IPS-11a (cell line): ENCODE measurements around the gene RNF152.

Experiments used
- H3K4me3 ChIP-seq: one replicate; pipeline ENCODE4 v1.5.1; 2013; ENCODE audit warnings: low read depth, low read length, control low read depth

RNF152 gene

GRCh38 chr18:61892683-61893308, at the start of gene RNF152:
RNF152 (minus strand) TSS chr18:61893007; CDS start chr18:61816463, 76,544 bp downstream.
- peak within 1 kb of the TSS; percentile 68 for H3K4me3 ChIP-seq

DNA sequence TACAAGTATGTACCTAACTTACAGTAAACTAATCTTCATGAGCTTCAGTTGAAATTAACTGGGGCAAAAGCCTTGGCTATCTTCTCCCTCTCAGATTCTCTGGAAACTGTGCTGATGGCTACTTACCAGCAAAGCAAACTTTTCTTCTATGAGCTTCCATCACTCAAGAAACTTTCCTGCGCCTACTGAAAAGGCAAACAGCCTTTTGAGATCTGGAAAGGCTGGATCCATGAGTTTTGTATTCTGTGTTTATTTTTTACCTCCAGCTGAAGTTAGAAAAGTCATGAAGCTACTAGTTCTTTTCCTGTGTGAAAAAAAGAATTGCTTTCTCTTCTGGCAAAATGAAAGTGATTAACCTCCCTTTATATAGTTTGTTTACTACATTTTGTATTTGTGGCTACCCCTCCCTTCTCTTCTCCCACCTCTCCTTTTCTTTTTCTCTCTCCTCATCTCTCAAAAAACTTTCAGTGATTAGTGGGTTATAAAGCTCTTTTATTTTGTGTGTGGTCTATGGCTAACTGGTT, 49.2 kb upstream of the RNF152 start:
- no peak overlapping the region for H3K4me3 ChIP-seq

DNA sequence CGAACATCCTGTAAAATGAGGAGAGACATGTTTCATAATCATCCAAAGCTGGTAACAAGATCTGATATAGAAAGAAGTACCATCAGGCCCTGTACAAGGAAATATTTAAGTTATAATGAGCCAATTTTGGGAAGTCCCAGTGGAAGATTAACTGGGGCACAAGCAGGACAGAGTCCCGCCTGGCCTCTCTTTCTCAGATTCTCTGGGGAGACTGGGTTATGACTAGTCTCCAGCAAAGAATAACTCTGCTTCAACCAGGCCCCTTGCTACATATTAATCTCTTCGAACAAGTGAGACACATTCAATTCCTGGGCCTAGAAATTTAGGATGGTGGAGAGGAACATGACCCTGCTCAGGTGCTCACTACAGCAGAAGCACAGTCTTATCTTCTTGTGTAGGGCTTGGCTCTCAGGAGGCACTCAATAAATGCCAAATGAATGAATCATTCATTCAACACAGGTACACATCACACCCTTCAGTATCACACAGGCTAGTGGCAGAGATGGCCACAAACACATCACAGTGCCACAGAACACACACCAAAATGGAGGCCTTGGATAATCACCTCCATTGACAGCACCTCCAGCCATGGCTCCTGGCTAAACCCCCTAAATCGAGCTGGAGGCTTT, 46.4 kb upstream of the RNF152 start:
- H3K4me3 ChIP-seq: no peak overlapping the region

- no peak overlapping the region for H3K4me3 ChIP-seq
Observed at GRCh38 chr18:61935362-61935761, 42.6 kb upstream of the RNF152 start.

GRCh38 chr18:61931654-61932379, 39.0 kb upstream of the RNF152 start:
- no peak overlapping the region for H3K4me3 ChIP-seq

DNA sequence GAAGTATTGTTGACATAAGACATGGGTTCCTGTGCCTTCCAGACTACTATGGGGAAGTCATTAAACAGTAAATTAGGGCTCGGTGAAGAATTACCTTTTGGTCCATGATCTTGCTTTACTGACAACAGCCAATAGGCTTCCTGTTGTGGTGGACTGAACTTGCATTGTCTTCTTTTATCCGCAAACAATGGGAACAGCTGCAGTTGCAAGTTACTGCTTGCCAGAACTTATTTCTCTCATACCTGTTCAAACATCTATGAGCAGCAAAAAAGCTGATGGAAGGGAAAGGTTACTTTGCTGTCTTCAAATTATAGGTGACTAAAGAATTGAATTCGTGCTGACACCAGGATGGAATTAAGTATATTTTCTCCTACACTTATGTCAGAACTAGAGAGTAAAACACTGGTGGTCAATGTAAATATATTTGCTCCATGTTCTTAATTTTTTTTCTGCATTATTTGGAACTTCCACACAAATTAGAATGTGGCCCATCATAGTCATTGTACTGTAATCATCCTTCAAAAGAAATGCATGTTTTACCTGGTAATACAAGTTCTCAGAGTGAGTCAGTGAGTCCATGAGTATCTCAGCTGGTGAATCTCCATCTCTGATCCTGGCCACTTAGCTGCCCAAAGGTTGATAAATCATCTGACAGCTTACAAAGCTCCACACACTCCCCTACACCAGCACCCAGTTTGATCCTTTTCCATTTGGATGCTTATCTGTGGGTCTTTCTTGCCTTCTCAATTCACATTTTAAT, 37.3 kb upstream of the RNF152 start:
- no peak overlapping the region for H3K4me3 ChIP-seq

DNA sequence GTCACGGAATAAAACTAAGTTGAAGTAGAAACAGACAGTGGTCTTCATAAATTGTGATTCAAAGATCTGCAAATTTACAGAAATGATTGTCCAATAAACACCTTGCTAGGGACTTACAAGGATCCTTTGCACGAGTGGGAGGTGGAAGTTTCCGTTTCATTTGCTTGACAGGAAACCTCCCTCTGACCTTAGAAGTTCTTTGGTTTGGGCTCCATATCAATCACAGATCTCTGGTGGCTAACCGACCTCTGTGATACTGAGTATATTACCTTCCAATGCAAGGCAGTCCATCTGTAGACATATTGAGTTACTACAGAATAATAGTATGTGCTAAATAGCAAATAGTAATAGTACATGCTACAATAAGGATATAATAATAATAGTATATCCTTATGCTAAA, 33.7 kb upstream of the RNF152 start:
- no peak overlapping the region for H3K4me3 ChIP-seq

- H3K4me3 ChIP-seq: no peak overlapping the region
Observed at GRCh38 chr18:61924550-61924949, 31.7 kb upstream of the RNF152 start.

DNA sequence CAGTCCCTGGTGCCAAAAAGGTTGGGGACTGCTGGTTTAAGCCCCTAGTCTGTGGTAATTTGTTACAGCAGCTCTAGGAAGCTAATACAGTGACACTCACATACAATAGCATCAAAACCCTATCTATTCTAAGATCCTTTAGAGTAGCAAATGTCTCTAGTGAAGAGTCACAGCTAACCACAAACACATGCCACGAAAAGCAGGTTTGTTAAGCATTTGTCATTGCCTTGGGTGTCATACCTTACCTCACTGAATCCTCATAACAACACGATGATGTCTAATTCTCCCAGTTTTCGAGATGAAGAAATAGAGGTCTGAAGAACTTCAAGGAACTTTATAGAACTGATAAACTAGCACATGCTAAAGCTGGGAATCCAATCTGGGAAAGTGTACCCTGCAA, 29.6 kb upstream of the RNF152 start:
- no peak overlapping the region for H3K4me3 ChIP-seq

GRCh38 chr18:61921621-61922235, 28.9 kb upstream of the RNF152 start:
- H3K4me3 ChIP-seq: no peak overlapping the region

- H3K4me3 ChIP-seq: no peak overlapping the region
Observed at GRCh38 chr18:61917818-61918217, 25.0 kb upstream of the RNF152 start.

DNA sequence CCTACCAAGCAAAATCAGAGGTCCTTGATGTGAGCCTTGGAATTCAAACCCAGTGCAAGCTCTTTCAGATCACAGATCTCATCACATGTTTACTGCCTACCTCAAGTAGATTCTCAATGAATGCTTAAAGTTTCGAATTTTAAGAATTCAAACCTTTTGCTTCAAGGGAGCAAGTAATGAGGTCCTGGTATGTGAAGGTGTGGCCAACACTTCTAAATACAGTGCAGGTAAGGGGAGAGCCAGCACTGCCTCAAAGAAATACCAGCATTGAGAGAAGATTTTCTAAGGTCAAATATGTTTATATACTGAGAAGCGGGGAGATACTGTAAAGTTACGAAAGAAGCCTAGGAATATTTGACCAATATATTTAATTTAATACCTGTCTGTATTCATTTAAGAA, 19.7 kb upstream of the RNF152 start:
- H3K4me3 ChIP-seq: no peak overlapping the region

- no peak overlapping the region for H3K4me3 ChIP-seq
Observed at GRCh38 chr18:61910101-61910500, 17.3 kb upstream of the RNF152 start.

DNA sequence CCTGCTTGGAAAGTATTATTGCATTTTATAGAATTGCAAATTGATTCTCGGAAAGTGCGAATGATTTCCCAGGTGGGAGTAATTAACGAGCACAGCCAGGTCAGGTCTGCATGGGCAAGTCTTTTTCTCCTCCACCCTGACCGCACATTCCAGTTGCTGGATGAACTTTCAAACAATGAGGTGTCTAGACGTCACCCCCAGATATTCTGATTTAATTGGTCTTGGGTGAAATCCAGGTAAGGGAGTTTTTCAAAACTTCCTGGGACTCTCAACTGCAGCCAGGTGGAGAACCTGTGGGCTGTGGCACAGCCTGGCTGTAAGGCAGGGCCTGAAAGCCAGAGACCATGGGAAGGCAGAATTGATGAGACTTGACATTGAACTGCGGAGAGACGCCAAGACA, 15.9 kb upstream of the RNF152 start:
- H3K4me3 ChIP-seq: no peak overlapping the region

- H3K4me3 ChIP-seq: no peak overlapping the region
Observed at GRCh38 chr18:61901323-61901986, 8.6 kb upstream of the RNF152 start.

GRCh38 chr18:61900504-61901281, 7.9 kb upstream of the RNF152 start:
- no peak overlapping the region for H3K4me3 ChIP-seq

- H3K4me3 ChIP-seq: no peak overlapping the region
Observed at GRCh38 chr18:61898640-61899101, 5.9 kb upstream of the RNF152 start.

DNA sequence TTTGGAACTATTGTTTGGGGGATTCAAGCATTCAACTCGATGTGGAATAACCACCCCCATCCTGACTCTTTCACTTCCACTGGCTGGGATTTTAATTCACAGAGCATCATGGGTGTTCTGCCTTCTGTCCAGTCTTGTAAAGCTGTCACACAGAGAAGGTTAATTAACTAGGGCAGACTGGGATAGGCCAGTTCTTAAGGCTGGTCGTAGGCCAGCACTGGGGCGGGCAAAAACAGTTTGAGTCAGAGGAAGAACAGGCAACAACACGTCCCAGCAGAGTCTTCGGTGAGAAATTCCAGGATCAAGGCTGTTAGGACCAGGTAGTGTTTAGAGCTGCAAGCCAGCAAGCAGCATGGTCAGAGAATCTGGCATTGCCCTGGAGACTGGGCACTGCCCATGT, 4.0 kb upstream of the RNF152 start:
- no peak overlapping the region for H3K4me3 ChIP-seq

DNA sequence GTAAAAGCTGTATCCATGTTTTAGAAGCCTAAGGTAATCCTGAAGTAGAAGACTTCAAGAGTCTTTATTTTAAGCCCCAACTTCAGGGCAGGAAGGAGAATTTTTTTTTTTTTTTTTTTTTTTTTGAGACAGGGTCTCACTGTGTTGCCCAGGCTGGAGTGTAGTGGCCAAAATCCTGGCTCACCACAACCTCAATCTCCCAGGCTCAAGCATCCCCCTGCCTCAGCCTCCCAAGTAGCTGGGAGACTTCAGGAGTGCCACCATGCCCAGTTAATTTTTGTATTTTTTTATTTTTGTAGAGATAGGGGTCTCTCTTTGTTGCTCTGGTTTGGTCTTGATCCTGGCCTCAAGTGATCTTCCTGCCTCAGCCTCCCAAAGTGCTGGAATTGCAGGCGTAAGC, 3.3 kb upstream of the RNF152 start:
- H3K4me3 ChIP-seq: no peak overlapping the region
